GM21529 (cell line): ENCODE data around the gene AREG.
A peak's percentile ranks its signal among the peaks of the same experiment; 100 is the strongest.
"Not testable (repeated sequence)": the region's sequence is repeated elsewhere in the genome, so short reads cannot be mapped to it uniquely, and the experiment has no call there.

Experiments used
- ATAC-seq: cut with Tn5 transposase; IDR thresholded peaks from one replicate; pipeline ENCODE4 v1.9.1; 2021; ENCODE audit not compliant: unreplicated experiment

The AREG gene, protein sequence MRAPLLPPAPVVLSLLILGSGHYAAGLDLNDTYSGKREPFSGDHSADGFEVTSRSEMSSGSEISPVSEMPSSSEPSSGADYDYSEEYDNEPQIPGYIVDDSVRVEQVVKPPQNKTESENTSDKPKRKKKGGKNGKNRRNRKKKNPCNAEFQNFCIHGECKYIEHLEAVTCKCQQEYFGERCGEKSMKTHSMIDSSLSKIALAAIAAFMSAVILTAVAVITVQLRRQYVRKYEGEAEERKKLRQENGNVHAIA

DNA sequence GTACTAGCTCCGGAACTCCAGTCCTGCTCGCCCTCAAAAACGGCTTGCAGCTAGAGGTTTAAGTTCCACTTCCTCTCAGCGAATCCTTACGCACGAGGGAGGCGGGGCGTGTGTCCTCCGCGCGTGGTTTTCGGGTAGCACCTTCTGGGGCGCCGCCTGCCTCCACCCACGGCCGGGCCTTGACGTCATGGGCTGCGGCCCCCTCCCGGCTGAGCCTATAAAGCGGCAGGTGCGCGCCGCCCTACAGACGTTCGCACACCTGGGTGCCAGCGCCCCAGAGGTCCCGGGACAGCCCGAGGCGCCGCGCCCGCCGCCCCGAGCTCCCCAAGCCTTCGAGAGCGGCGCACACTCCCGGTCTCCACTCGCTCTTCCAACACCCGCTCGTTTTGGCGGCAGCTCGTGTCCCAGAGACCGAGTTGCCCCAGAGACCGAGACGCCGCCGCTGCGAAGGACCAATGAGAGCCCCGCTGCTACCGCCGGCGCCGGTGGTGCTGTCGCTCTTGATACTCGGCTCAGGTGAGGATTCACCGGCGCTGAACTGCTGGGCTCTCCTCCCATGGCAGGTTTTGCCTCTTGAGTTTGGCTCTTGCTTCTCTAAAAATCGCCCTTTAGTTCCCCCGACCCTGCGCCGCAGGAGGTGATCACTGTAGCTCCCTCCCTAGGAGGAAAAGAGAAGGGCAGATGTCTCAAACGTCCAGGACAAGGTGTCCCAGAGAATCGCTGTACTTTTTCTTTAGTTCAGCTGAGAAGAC lies at the start of gene AREG:
Gene AREG, plus strand, starts transcription at position 246 of the 752 bp plus-strand sequence. Its CDS starts 210 bp downstream, at position 456.
- ATAC-seq = peak; percentile 87

GRCh38 chr4:74395633-74396032 lies 49.3 kb upstream of the AREG start:
- ATAC-seq = no peak

DNA sequence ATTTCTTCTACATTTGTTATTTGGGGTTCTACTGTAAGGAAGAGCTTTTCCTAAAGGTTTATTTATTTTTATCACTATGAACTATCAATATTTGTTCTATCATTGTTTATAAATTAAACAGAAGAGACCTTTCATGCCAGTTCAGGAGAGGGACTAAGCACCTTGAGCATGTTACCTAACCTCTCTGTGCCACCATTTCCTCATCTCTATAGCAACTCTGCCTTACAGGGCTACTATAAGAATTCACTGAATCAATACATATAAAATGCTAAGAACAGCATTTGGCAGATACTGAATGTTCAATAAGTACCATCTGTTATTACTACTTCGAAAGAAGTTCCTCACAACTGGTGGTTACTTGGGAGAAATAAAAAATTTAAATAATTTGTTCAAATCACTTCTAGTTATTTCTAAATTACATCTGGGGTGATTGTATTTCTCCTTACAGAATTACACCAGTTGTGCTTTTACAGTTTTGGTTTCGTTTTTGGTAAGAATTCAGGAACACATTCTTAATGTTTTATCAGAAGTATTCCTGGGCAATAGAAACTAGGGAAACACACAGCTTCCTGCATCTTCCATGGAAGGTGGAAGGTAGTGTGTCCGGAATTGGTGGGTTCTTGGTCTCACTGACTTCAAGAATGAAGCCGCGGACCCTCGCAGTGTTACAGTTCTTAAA lies 47.0 kb upstream of the AREG start:
- ATAC-seq = peak; percentile 54

DNA sequence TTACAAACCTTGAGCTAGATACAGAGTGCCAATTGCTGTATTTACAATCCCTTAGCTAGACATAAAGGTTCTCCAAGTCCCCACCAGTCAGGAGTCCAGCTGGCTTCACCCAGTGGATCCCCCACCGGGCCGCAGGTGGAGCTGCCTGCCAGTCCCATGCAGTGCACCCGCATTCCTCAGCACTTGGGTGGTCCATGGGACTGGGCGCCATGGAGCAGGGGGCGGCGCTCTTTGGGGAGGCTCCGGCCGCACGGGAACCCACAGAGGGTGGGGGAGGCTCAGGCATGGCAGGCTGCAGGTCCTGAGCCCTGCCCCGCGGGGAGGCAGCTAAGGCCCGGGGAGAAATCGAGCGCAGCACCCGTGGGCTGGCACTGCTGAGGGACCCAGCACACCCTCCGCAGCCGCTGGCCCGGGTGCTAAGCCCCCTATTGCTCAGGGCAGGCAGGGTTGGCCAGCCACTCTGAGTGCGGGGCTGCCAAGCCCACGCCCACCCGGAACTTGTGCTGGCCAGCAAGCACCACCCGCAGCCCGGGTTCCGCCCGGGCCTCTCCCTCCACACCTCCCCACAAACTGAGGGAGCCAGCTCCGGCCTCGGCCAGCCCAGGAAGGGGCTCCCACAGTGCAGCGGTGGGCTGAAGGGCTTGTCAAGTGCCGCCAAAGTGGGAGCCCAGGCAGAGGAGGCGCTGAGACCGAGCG lies 45.9 kb upstream of the AREG start:
- ATAC-seq = not testable (repeated sequence)

GRCh38 chr4:74400395-74400794 lies 44.5 kb upstream of the AREG start:
- no peak for ATAC-seq

DNA sequence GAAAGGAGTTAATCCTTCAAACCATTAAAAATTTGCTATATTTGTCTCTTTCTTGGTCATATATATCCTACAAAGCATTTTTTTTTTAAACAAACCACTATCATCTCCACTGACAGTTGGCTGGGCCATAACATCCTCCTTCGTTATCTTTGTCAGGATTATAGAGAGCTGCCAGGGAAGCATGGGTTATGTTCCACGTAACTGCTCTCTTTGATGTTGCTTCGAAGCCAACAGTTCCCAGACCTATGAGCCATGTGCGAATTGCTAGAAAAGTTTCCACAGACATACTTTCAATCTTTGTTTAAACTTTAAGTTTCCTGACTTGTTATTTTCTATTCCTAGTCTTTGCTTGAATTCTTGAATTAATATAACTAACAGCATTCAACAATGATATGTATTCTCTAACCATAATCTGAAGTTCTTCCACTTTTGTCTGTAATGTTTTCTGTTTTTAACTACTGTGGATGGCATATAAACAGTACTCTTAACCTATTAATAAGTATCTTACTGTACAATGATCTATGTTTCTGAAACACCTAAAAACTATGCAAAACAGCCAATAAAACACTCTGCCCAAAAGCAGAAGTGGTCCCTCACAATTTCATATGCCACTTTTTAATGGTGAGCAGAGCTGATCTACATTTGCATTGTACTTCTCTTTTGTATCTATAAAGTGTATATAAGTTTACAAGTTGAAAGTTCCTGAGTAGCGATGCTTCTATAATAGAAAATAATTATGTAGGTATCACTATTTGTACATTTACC lies 42.1 kb upstream of the AREG start:
- peak; percentile 91 for ATAC-seq

- ATAC-seq = no peak
Observed at GRCh38 chr4:74407891-74408290, 37.0 kb upstream of the AREG start.

GRCh38 chr4:74408639-74409038 lies 36.3 kb upstream of the AREG start:
- ATAC-seq = no peak

DNA sequence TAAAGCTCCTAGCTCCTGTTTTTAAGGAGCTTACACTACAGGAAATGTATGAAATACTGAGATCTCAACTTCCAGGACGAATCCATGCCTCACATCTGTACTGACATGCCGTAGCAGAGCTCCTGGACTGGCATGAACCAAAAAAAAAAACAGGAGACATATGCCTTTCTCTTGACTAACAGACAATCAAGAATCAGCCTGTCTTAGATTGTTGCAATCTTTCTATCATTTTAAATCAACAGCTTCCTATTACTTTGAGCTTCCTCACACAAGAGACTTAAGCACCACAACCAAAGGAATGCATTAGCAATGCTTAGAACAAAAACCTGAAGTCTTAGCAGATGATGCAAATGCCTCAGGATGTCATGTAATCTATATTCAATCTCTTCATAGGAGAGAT lies 34.7 kb upstream of the AREG start:
- ATAC-seq = no peak

DNA sequence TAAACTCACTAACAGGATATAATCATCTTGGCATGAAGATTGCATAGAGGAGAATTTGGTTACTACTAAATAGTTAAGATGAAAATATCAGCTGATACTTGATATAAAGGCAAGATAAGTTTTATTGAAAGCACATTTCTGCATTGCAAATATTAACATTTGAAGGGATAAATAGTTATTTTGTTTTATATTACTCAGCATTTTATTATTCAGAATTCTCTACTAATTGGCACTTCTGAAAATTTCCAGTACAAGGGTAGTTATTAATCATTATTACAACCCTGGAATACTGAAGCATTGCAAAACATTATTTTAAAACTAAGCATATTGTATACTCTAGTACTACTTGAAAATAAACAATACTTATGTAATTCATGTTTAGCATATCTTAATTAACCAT lies 32.7 kb upstream of the AREG start:
- ATAC-seq = no peak

DNA sequence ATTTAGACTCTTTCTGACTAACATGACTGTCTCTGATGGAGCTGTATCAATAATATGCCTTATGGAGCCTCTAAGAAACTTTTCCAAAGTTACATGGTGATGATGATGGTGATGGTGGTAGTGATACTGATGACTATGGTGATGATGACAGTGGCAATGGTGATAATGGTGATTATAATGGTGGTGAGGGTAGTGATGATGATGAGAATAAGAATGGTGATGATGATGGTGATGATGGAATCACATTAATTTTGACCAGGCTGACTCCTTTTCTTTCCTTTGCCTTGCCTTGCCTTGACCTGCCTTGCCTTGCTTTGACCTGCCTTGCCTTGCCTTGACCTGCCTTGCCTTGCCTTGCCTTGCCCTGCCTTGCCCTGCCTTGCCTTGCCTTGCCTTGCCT lies 31.7 kb upstream of the AREG start:
- ATAC-seq = no peak

- no peak for ATAC-seq
Observed at GRCh38 chr4:74414149-74414809, 30.7 kb upstream of the AREG start.

- ATAC-seq = no peak
Observed at GRCh38 chr4:74415602-74416300, 29.2 kb upstream of the AREG start.

GRCh38 chr4:74418063-74418670 lies 26.8 kb upstream of the AREG start:
- ATAC-seq = no peak

DNA sequence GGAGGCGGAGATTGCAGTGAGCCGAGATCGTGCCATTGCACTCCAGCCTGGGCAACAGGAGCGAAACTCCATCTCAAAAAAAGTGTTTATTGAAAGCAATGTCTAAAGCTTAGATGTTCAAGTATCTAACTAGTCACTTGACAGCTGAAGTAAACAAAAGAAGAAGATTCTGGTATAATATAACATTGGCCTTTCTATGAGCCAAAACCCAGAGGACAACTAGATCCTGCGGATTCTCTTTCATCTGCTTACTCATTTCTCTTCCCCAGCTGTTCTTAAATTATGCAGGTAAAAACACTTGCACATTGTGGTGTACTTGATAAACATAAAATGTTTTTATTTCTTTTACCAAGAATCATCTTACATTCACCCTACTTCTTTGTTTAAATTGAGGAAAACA lies 24.1 kb upstream of the AREG start:
- ATAC-seq = no peak

GRCh38 chr4:74423104-74423503 lies 21.8 kb upstream of the AREG start:
- no peak for ATAC-seq

DNA sequence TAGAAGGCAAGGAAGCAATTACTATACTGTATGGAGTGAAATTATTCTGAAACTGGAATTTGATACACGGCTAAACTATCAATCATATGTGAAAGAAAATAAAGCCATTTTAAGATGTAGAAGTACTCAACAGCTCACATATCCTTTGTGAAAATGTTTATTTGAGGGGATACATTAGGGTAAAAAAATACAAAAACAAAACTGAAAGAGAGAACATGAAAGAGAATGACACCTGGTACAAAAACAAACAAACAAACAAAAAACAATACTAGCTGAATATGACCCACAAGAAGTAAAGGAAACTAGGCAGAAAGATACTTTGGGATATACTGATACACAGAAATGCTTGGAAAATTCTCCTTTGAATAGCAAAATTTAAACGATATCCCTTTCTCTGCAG lies 20.8 kb upstream of the AREG start:
- ATAC-seq = no peak

DNA sequence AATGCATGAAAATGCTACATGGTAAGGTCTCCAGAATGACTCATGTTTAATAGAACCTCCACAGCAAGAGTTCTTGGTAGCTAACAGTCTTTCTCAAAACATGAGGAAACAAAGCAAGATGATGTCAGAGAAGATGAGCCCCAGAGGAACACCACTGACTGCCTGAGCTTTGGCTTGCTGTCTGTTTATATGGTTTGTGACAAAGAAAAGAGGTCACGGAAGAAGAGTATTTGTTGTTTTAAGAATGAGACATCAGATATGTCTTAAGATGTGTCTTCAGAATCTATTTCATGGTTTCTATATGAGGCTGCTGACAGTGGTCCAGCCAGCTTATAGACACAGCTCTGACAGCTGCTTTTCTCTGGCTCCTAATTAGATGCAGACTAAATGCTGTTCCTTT lies 18.8 kb upstream of the AREG start:
- no peak for ATAC-seq

DNA sequence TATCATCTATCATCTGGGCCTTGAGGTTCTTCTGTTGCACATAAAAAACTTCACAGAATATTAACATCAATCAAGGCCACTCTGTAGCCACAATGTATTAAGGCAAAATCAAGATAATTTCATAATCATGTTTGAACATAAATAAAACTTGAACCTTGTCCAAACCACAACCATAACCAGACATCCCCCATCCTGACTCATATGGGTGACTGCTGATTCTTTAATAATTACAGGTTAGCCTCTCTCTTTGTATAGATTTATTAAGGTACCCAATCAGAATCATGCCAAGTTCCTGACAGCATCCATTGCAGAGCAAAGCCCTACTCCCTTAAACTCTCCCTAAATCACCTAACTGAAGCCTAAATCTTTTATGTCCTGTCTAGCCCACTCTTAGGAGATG lies 16.7 kb upstream of the AREG start:
- ATAC-seq = no peak
